ENCODE measurements around the gene FGF3. TPM values are rescaled to one million over a fixed set of nuclear protein-coding genes. Genes with fewer than 3 reads are reported as not detected.

Gene FGF3
- polyA plus RNA-seq, 1 of the 3 experiments (the other 2 are of a cell fraction) = not detected

- TF ChIP-seq, protein P1, sequence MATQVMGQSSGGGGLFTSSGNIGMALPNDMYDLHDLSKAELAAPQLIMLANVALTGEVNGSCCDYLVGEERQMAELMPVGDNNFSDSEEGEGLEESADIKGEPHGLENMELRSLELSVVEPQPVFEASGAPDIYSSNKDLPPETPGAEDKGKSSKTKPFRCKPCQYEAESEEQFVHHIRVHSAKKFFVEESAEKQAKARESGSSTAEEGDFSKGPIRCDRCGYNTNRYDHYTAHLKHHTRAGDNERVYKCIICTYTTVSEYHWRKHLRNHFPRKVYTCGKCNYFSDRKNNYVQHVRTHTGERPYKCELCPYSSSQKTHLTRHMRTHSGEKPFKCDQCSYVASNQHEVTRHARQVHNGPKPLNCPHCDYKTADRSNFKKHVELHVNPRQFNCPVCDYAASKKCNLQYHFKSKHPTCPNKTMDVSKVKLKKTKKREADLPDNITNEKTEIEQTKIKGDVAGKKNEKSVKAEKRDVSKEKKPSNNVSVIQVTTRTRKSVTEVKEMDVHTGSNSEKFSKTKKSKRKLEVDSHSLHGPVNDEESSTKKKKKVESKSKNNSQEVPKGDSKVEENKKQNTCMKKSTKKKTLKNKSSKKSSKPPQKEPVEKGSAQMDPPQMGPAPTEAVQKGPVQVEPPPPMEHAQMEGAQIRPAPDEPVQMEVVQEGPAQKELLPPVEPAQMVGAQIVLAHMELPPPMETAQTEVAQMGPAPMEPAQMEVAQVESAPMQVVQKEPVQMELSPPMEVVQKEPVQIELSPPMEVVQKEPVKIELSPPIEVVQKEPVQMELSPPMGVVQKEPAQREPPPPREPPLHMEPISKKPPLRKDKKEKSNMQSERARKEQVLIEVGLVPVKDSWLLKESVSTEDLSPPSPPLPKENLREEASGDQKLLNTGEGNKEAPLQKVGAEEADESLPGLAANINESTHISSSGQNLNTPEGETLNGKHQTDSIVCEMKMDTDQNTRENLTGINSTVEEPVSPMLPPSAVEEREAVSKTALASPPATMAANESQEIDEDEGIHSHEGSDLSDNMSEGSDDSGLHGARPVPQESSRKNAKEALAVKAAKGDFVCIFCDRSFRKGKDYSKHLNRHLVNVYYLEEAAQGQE (IDR thresholded peaks at IDR 0.05; ENCODE audit: low read depth, low read length) = no peak
- TF ChIP-seq FOXM1 (IDR thresholded peaks at IDR 0.05; ENCODE audit: low read depth) (no peak), MEF2A (IDR thresholded peaks at IDR 0.05; ENCODE audit: borderline replicate concordance, low read depth) (no peak), JUND (IDR thresholded peaks at IDR 0.05) (no peak), PBX3 (IDR thresholded peaks at IDR 0.05) (no peak), RXRA (IDR thresholded peaks at IDR 0.05; ENCODE audit: borderline replicate concordance, low read depth) (no peak), NRF1 (IDR thresholded peaks at IDR 0.05; ENCODE audit: low read depth, low read length) (no peak)
Observed at GRCh38 chr11:69797156-69797555, 22.1 kb downstream of the FGF3 start (continued).

DNA sequence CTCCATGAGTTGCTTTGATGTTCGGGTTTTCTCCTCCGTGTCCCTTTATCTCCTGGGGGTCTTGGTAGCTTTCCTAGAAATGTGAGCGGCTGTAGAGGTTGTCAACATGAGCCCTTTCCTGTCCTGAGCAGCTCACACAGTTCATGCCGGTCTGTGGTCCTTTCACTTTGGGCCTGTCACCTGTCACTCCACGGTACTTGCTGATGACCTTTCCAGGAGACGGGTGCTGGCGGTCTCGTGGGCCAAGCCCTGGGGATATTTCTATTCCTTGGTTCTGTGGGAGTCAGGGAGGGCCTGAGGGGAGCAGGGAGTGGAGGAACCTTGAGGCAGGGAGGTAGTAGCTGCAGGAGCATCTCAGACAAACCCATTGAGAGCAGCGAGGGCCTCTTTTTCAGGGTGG lies 23.2 kb downstream of the FGF3 start:
- no peaks in the 10 kb centered on the region for H3K27me3 ChIP-seq (ENCODE audit: insufficient read depth)
- H3F3A ChIP-seq (replicated peaks; ENCODE audit: insufficient read depth) = peaks cover 2% of the 10 kb centered on the region
- no peaks in the 10 kb centered on the region for H3K9me3 ChIP-seq
- no peaks in the 10 kb centered on the region; a peak in 1 of 4 replicates for H3K4me1 ChIP-seq (ENCODE audit: control insufficient read depth in 1 of 2, insufficient read depth in 2 of 2, low read depth in 1 of 2, low read length in 1 of 2)
- CTCF ChIA-PET = no interaction called here
- H3K9ac ChIP-seq = no peak overlapping the region
- H3K4me2 ChIP-seq = no peak overlapping the region
- DNase-seq = no peak
- H3K27ac ChIP-seq (ENCODE audit: low read depth in 2 of 2, low read length in 1 of 2) = no peak overlapping the region
- no peak overlapping the region for H2AFZ ChIP-seq (ENCODE audit: low read depth)
- POLR2A ChIA-PET = no interaction called here
- no peaks in the 10 kb centered on the region for H3K9me2 ChIP-seq
- H3K79me2 ChIP-seq (ENCODE audit: insufficient read depth) = no peaks in the 10 kb centered on the region
- TF ChIP-seq TCF12 (IDR thresholded peaks at IDR 0.05) = no peak
- TF ChIP-seq POLR2AphosphoS5 (IDR thresholded peaks at IDR 0.05; ENCODE audit: low read depth, low read length) = no peak
- no peak for TF ChIP-seq MEF2A (IDR thresholded peaks at IDR 0.05; ENCODE audit: borderline replicate concordance, low read depth)
- TF ChIP-seq EP300 (IDR thresholded peaks at IDR 0.05; ENCODE audit: borderline replicate concordance in 1 of 2, low read depth in 1 of 2, low read length in 1 of 2) = no peak
- TF ChIP-seq NRF1 (IDR thresholded peaks at IDR 0.05; ENCODE audit: low read depth, low read length) = no peak
- TF ChIP-seq ELF1 (IDR thresholded peaks at IDR 0.05) = no peak
- no peak for TF ChIP-seq USF1 (IDR thresholded peaks at IDR 0.05; ENCODE audit: borderline replicate concordance, low read depth)
- TF ChIP-seq RAD21 (IDR thresholded peaks at IDR 0.05; ENCODE audit: low read length) = no peak
- no peak for TF ChIP-seq RXRA (IDR thresholded peaks at IDR 0.05; ENCODE audit: borderline replicate concordance, low read depth)
- no peaks in the 10 kb centered on the region for H4K20me1 ChIP-seq (ENCODE audit: insufficient read depth)
- H3K36me3 ChIP-seq (replicated peaks in 1 of 2; ENCODE audit: control insufficient read depth in 1 of 2, insufficient read depth in 2 of 2, low read length in 1 of 2) = no peaks in the 10 kb centered on the region
- no peak overlapping the region for H3K4me3 ChIP-seq (ENCODE audit: low read depth in 2 of 2, low read length in 1 of 2)
- WGBS (ENCODE audit: low lambda C conversion rate) = 92% methylated on average over 8 of the region's 9 CpGs
